Kasumi-1 (cell line): ENCODE data around the gene ACTR6.

Experiments used
- DNase-seq, 2 experiments: peaks; one replicate each; lab custom pipeline; 2025; lab: John Stamatoyannopoulos, UW

ACTR6 gene

DNA sequence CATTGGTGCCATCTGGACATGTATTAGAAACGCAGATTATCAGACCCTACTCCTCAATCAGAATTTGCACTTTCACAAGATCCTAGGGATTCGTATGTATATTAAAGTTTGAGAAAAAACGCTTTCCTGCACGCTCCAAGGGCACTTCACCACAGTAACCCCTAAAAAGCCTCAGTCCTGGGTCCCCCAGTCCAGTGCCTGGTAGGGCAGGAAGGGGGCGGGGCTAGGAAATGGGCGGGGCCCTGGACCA lies 65.9 kb downstream of the ACTR6 start:
- DNase-seq, result no peak

GRCh38 chr12:100266835-100267602 lies 66.4 kb downstream of the ACTR6 start, which contains the start of the genes DEPDC4 and SCYL2:
Gene DEPDC4 (minus strand): TSS chr12:100267079. CDS start chr12:100267076, 3 bp downstream.
Gene SCYL2 (plus strand): TSS chr12:100267177. CDS start chr12:100282971, 15,794 bp downstream.
- peak; percentile 95 to 96 for DNase-seq

GRCh38 chr12:100267603-100268281 lies 67.1 kb downstream of the ACTR6 start:
- peak in 1 of 2 experiments; percentile 11 for DNase-seq

DNA sequence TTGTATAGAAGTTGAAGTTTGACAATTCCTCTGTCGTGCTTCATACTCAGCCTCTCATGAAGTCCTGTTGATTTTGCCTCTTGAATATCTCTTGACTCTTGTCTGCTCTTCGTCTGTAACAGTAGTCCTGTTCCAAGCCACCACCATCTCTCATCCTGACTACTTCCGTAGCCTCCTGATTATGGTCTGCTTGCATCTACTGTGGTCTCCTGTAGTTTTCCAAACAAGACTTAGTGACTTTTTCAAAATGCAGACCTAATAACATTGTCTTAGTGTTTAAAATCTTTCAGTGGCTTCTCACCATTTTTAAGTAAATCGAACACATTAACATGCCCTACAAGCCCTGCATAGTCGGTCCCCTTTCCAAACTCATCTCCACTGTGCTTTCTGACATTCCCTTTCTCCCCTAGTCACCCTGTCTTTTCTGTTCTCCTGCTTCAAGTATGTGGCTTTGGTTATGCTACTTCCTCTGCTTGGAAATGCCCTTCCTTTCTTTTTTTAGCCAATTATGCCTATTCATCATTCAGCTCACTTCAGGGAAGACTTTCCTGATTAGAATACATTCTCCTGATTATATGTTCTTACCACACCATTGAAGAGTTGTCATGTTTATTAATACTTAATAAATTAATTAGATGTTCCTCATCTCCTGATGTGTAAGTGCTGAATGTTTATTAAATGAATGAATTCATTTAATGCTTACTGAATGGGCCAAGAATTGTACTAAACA lies 68.4 kb downstream of the ACTR6 start:
- peak; percentile 38 to 43 for DNase-seq

- DNase-seq, result no peak
Measured at GRCh38 chr12:100273782-100274181, 73.2 kb downstream of the ACTR6 start.
